ENCODE measurements around the gene ZNF311. TPM values are rescaled to one million over a fixed set of nuclear protein-coding genes. Genes with fewer than 3 reads are reported as not detected.

The ZNF311 gene
- total RNA-seq, 1 experiment from 2014 or later = 0.57 TPM

GRCh38 chr6:29045075-29045474 lies 40.0 kb upstream of the ZNF311 start, which contains the start of gene OR2W1:
Gene OR2W1, minus strand, starts transcription at chr6:29045175. Its CDS starts 0 bp downstream, at chr6:29045175.
- no peak for DNase-seq
- Histone ChIP-seq H3K23ac (ENCODE audit: insufficient read length, low read depth, low read length) (no peak within 1 kb of the TSS), H4K5ac (ENCODE audit: insufficient read length, low read depth, low read length) (no peak within 1 kb of the TSS), H2AK5ac (ENCODE audit: insufficient read length, low read length) (no peak within 1 kb of the TSS), H3K23me2 (ENCODE audit: insufficient read length, low read depth, low read length, poor library complexity, severe bottlenecking) (no peaks in the 10 kb centered on the region), H4K20me1 (ENCODE audit: control insufficient read depth, insufficient read depth, insufficient read length) (no peaks in the 10 kb centered on the region), H3K4ac (ENCODE audit: low read depth, low read length) (no peak within 1 kb of the TSS), H3K9me3 (ENCODE audit: control insufficient read depth, low read depth, low read length) (no peaks in the 10 kb centered on the region), H3K79me2 (ENCODE audit: insufficient read depth, low read length) (no peaks in the 10 kb centered on the region), H2BK120ac (ENCODE audit: low read depth, low read length, poor library complexity, severe bottlenecking) (no peak within 1 kb of the TSS), H3K9ac (ENCODE audit: extremely low read depth, insufficient read length, low read length) (no peak within 1 kb of the TSS), H2BK20ac (ENCODE audit: low read depth, low read length, poor library complexity, severe bottlenecking) (no peak within 1 kb of the TSS), H4K8ac (replicated peaks; ENCODE audit: insufficient read length, low read depth, low read length) (no peak within 1 kb of the TSS), H4K91ac (ENCODE audit: insufficient read length, low read depth, low read length) (no peak within 1 kb of the TSS), H3K18ac (ENCODE audit: insufficient read length, low read depth, low read length) (no peak within 1 kb of the TSS), H3K56ac (ENCODE audit: insufficient read length, low read depth, low read length) (no peak within 1 kb of the TSS), H3K4me2 (ENCODE audit: insufficient read depth, insufficient read length, low read length) (no peak within 1 kb of the TSS), H2BK5ac (ENCODE audit: insufficient read length, low read length) (no peak within 1 kb of the TSS), H2BK12ac (ENCODE audit: insufficient read length, low read depth, low read length) (no peak within 1 kb of the TSS), H3T11ph (ENCODE audit: low read length) (no peak within 1 kb of the TSS), H3K4me1 (ENCODE audit: insufficient read depth, low read length) (no peaks in the 10 kb centered on the region), H2AFZ (ENCODE audit: low read length) (no peak within 1 kb of the TSS), H3K27me3 (ENCODE audit: insufficient read depth, low read length) (no peaks in the 10 kb centered on the region), H3K27ac (ENCODE audit: insufficient read length, low read depth, low read length) (no peak within 1 kb of the TSS), H3K14ac (ENCODE audit: insufficient read depth, low read length) (no peak within 1 kb of the TSS), H3K79me1 (ENCODE audit: insufficient read depth, low read depth, low read length, poor library complexity, severe bottlenecking) (no peaks in the 10 kb centered on the region), H2BK15ac (ENCODE audit: low read depth, low read length) (no peak within 1 kb of the TSS)
- H3K27me3 Mint-ChIP-seq (ENCODE audit: low read depth) = peaks cover 14% of the 10 kb centered on the region
- no peaks in the 10 kb centered on the region for H3K9me3 Mint-ChIP-seq
- H3K36me3 Mint-ChIP-seq (ENCODE audit: insufficient read depth in 1 of 3, low read depth in 3 of 3) = no peaks in the 10 kb centered on the region
- no CpG with 5 or more reads among the region's 1 CpG for WGBS (ENCODE audit: extremely low coverage, insufficient read length, low lambda C conversion rate)
- no peak for TF ChIP-seq CTCF (conservative IDR thresholded peaks at IDR 0.05)
- no peaks in the 10 kb centered on the region for H3K4me1 Mint-ChIP-seq
- H3K27ac Mint-ChIP-seq = no peak within 1 kb of the TSS
- no peak within 1 kb of the TSS for H3K4me3 Mint-ChIP-seq

Measured in H9 (cell line).